Thymus (tissue), 11 donors: ENCODE measurements around the gene DICER1. TPM values are rescaled to one million over a fixed set of nuclear protein-coding genes. Genes with fewer than 3 reads are reported as not detected.

ENCODE experiments used
- DNase-seq, 9 donors: peaks; one replicate each; pipeline ENCODE4 v3.0.0-alpha.2; 2013; ENCODE audit warnings: low spot score in 9 of 9, low read depth in 6 of 9, missing footprints in 1 of 9
- H3K27ac ChIP-seq, 2 donors: one replicate each; pipeline ENCODE4 v1.5.1; 2013; ENCODE audit warnings: control low read depth in 1 of 2, low read depth in 1 of 2, low read length in 1 of 2, mild to moderate bottlenecking in 1 of 2, moderate library complexity in 1 of 2
- H3K27me3 ChIP-seq, 2 donors: one replicate each; pipeline ENCODE4 v1.5.1; 2013; ENCODE audit warnings: low read length in 1 of 2; ENCODE audit not compliant: control insufficient read depth in 2 of 2, insufficient read depth in 1 of 2
- H3K36me3 ChIP-seq, 2 donors: one replicate each; pipeline ENCODE4 v1.5.1; 2013; ENCODE audit warnings: low read length in 1 of 2, mild to moderate bottlenecking in 1 of 2, moderate library complexity in 1 of 2; ENCODE audit not compliant: control insufficient read depth in 2 of 2, insufficient read depth in 2 of 2
- H3K4me1 ChIP-seq, 2 donors: one replicate each; pipeline ENCODE4 v1.5.1; 2013; ENCODE audit warnings: low read length in 2 of 2; ENCODE audit not compliant: control insufficient read depth in 2 of 2, insufficient read depth in 2 of 2
- H3K4me3 ChIP-seq, 2 donors: one replicate each; pipeline ENCODE4 v1.5.1; 2013; ENCODE audit warnings: low read length in 2 of 2, control low read depth in 1 of 2, mild to moderate bottlenecking in 1 of 2
- H3K9me3 ChIP-seq, 2 donors: one replicate each; pipeline ENCODE4 v1.5.1; 2013; ENCODE audit warnings: low read length in 1 of 2, mild to moderate bottlenecking in 1 of 2; ENCODE audit not compliant: control insufficient read depth in 2 of 2, insufficient read depth in 1 of 2
- WGBS: extraction: QIAGEN DNeasy Blood & Tissue Kit; methylation state at CpG from one replicate; pipeline ENCODE4 v1.1.7; 2013; 5-methylcytosine and 5-hydroxymethylcytosine counted together
- polyA plus RNA-seq: library from polyadenylated mRNA; stranded (reverse); fragments of 200-250 nt; gene quantifications from one replicate; pipeline ENCODE4 v1.2.3, GENCODE V29; 2013
- total RNA-seq: library from RNA; stranded (reverse); fragments of 120-200 nt; gene quantifications from one replicate; pipeline ENCODE4 v1.2.4, GENCODE V29; 2013
- donor health status: healthy.

The DICER1 gene
- total and polyA plus RNA-seq, 2 donors = 14.8 to 33.3 TPM

GRCh38 chr14:95039993-95040348 lies 117.4 kb downstream of the DICER1 start:
- no peaks in the 10 kb centered on the region for H3K9me3 ChIP-seq
- 90% methylated on average over 4 of the region's 4 CpGs for WGBS
- H3K27ac ChIP-seq = no peak overlapping the region
- H3K4me3 ChIP-seq = no peak overlapping the region
- H3K27me3 ChIP-seq = peaks cover 0 to 2% of the 10 kb centered on the region in 2 donors
- no peaks in the 10 kb centered on the region for H3K36me3 ChIP-seq
- H3K4me1 ChIP-seq = no peaks in the 10 kb centered on the region
- DNase-seq = no peak

- no peaks in the 10 kb centered on the region for H3K9me3 ChIP-seq
- WGBS = 91% methylated on average over 17 of the region's 17 CpGs
- no peaks in the 10 kb centered on the region for H3K36me3 ChIP-seq
- no peak overlapping the region for H3K4me3 ChIP-seq
- no peaks in the 10 kb centered on the region for H3K27me3 ChIP-seq
- no peak overlapping the region for H3K27ac ChIP-seq
- no peaks in the 10 kb centered on the region for H3K4me1 ChIP-seq
- no peak for DNase-seq
Observed at GRCh38 chr14:95039259-95039992, 117.9 kb downstream of the DICER1 start.

- no peak for DNase-seq
- Histone ChIP-seq H3K4me1 (no peaks in the 10 kb centered on the region), H3K9me3 (peaks cover 0 to 3% of the 10 kb centered on the region in 2 donors), H3K4me3 (no peak overlapping the region), H3K36me3 (no peaks in the 10 kb centered on the region), H3K27ac (no peak overlapping the region), H3K27me3 (no peaks in the 10 kb centered on the region)
- WGBS = 85% methylated on average over 9 of the region's 9 CpGs
Observed at GRCh38 chr14:95038521-95039250, 118.6 kb downstream of the DICER1 start.

- Histone ChIP-seq H3K27ac (no peak overlapping the region), H3K36me3 (no peaks in the 10 kb centered on the region), H3K27me3 (no peaks in the 10 kb centered on the region), H3K4me3 (no peak overlapping the region), H3K4me1 (no peaks in the 10 kb centered on the region), H3K9me3 (peaks cover 0 to 3% of the 10 kb centered on the region in 2 donors)
- DNase-seq = no peak
- 98% methylated on average over 2 of the region's 2 CpGs for WGBS
Observed at GRCh38 chr14:95037273-95037672, 120.1 kb downstream of the DICER1 start.

Other genes starting within 250 kb of the DICER1 start
- gene CLMN, start 162.4 kb upstream of the DICER1 start, total RNA-seq = 0.71 TPM
- 1.9 TPM for gene CLMN, start 162.4 kb upstream of the DICER1 start, polyA plus RNA-seq